Ovary (tissue), 9 donors: ENCODE data around the gene CD247. TPM values are rescaled to one million over a fixed set of nuclear protein-coding genes. Genes with fewer than 3 reads are reported as not detected.

Experiments
- DNase-seq, 5 donors: peaks; one replicate each; pipeline ENCODE4 v3.0.0-alpha.2; 2019 to 2020
- H3K27ac ChIP-seq, 2 donors: fragments of 200-600 bp; one replicate each; pipeline versions ENCODE4 v1.5.1 to v1.8.0; 2019 to 2022
- H3K27me3 ChIP-seq: fragments of 200-600 bp; one replicate; pipeline ENCODE4 v1.8.0; 2022
- H3K36me3 ChIP-seq: fragments of 200-600 bp; sonication (generic); one replicate; pipeline ENCODE4 v1.5.1; 2019
- H3K4me1 ChIP-seq: one replicate; pipeline ENCODE4 v1.8.1; 2013; ENCODE audit warnings: mild to moderate bottlenecking, moderate library complexity; ENCODE audit not compliant: insufficient read depth
- H3K4me3 ChIP-seq: fragments of 200-600 bp; sonication (generic); one replicate; pipeline ENCODE4 v1.5.1; 2017
- H3K9me3 ChIP-seq, 2 donors: fragments of 200-600 bp in 1 of 2; sonication (generic) in 1 of 2; one replicate each; pipeline versions ENCODE4 v1.5.1 to v1.8.1; 2013 to 2019; ENCODE audit warnings: mild to moderate bottlenecking in 1 of 2, moderate library complexity in 1 of 2
- CTCF ChIP-seq, 3 donors: fragments of 450-650 bp in 2 of 3; fragments of 200-600 bp in 1 of 3; IDR thresholded peaks; one replicate each; pipeline versions ENCODE4 v1.5.1 to v1.8.0; 2016 to 2022; ENCODE audit warnings: antibody characterized with exemption in 3 of 3, mild to moderate bottlenecking in 1 of 3
- EP300 ChIP-seq: sonication (generic); formaldehyde crosslinking; IDR thresholded peaks from one replicate; pipeline ENCODE4 v1.6.1; 2017; ENCODE audit warnings: antibody characterized with exemption
- POLR2A ChIP-seq: fragments of 450-650 bp; IDR thresholded peaks from one replicate; pipeline ENCODE4 v1.6.1; 2017; ENCODE audit warnings: antibody characterized with exemption, mild to moderate bottlenecking, moderate library complexity
- WGBS, 3 donors: extraction: QIAGEN DNeasy Blood & Tissue Kit in 1 of 3; methylation state at CpG; one replicate each; pipeline versions ENCODE4 v1.1.5 to v1.1.7; 2013 to 2017; 5-methylcytosine and 5-hydroxymethylcytosine counted together
- intact Hi-C, 4 donors: fragments of 100-400 bp; cut with DNase I; formaldehyde crosslinking; loops; one replicate each; pipeline versions ENCODE4 v1.11.0 to v1.15.1; 2022 to 2023
- polyA plus RNA-seq, 2 donors: library from polyadenylated mRNA; stranded (reverse); fragments of 200-250 nt in 1 of 2; fragments of 350-450 nt in 1 of 2; fragmentation: Illumina TruSeq in 1 of 2; extraction: RNeasy Lipid Tissue Mini Kit (QIAGEN cat#74804) in 1 of 2; gene quantifications; one replicate each; pipeline ENCODE4 v1.2.3, GENCODE V29; 2013 to 2014
- total RNA-seq, 7 donors: library from RNA; depleted of rRNA in 2 of 7; stranded (reverse); fragments of >200 nt in 2 of 7; fragmentation: NEBNext Ultra II Directional in 3 of 7; extraction: Animal tissue kit (Norgen Biotek cat#: 25700) in 3 of 7; gene quantifications; one replicate each; pipeline versions ENCODE4 v1.1.0 to v1.2.4, GENCODE V29; 2016 to 2023
- donor health status: DM: no; HTN: no; CAD: no; lungs with moderate emphysema.
- donor health status: DM: no; HTN: no; CAD: no.
- donor health status: Bipolar disorder and iron deficiency.
- donor health status: DM: yes; HTN: yes; CAD: no.
- donor health status: DM: no; HTN: no; CAD: no.
- donor health status: DM: yes; HTN: yes; CAD: no.

The CD247 gene
- total and polyA plus RNA-seq, 9 donors: 0.32 to 3.3 (median 0.47) TPM

GRCh38 chr1:167563579-167564246, 45.4 kb upstream of the CD247 start:
- 72 to 78% (median 74%) methylated on average over 7 of the region's 7 CpGs for WGBS, 3 donors
- TF ChIP-seq CTCF (IDR thresholded peaks at IDR 0.05) (no peak), EP300 (no peak), POLR2A (no peak)
- Histone ChIP-seq H3K4me3 (no peak overlapping the region), H3K4me1 (no peaks in the 10 kb centered on the region), H3K27ac (no peak overlapping the region), H3K9me3 (no peaks in the 10 kb centered on the region), H3K36me3 (no peaks in the 10 kb centered on the region), H3K27me3 (no peaks in the 10 kb centered on the region)
- intact Hi-C loops: loop anchor here in 1 of 4 donors (5.0 kb wide), 1 partner anchor 124 kb away; no protein-coding TSS in a partner anchor
- DNase-seq: no peak

- Histone ChIP-seq H3K27me3 (no peaks in the 10 kb centered on the region), H3K36me3 (no peaks in the 10 kb centered on the region), H3K27ac (no peak overlapping the region), H3K4me3 (no peak overlapping the region), H3K9me3 (no peaks in the 10 kb centered on the region), H3K4me1 (no peaks in the 10 kb centered on the region)
- intact Hi-C loops: loop anchor here in 1 of 4 donors (5.0 kb wide), 1 partner anchor 125 kb away; no protein-coding TSS in a partner anchor
- TF ChIP-seq POLR2A (no peak), CTCF (IDR thresholded peaks at IDR 0.05) (no peak), EP300 (no peak)
- 76 to 92% (median 91%) methylated on average over 1 of the region's 1 CpG for WGBS, 3 donors
- DNase-seq: no peak
These were observed 44.4 kb upstream of the CD247 start for GRCh38 chr1:167562702-167563101.

- intact Hi-C loops: loop anchor here in 1 of 4 donors (5.0 kb wide), 1 partner anchor 126 kb away; no protein-coding TSS in a partner anchor
These were observed 43.4 kb upstream of the CD247 start for GRCh38 chr1:167561753-167562152.

More at GRCh38 chr1:167561753-167562152, 43.4 kb upstream of the CD247 start:
- Histone ChIP-seq H3K4me1 (no peaks in the 10 kb centered on the region), H3K27ac (no peak overlapping the region), H3K36me3 (no peaks in the 10 kb centered on the region), H3K4me3 (no peak overlapping the region), H3K9me3 (no peaks in the 10 kb centered on the region), H3K27me3 (no peaks in the 10 kb centered on the region)
- DNase-seq: no peak
- 81 to 95% (median 94%) methylated on average over 6 of the region's 6 CpGs for WGBS, 3 donors
- TF ChIP-seq EP300: no peak
- no peak for TF ChIP-seq CTCF (IDR thresholded peaks at IDR 0.05)
- TF ChIP-seq POLR2A: no peak
